H1 (cell line): ENCODE data around the gene CHD5. TPM values are rescaled to one million over a fixed set of nuclear protein-coding genes. Genes with fewer than 3 reads are reported as not detected.

Experiments used
- CHD7 ChIP-seq: fragments of 300-600 bp; sonication (generic); IDR thresholded peaks from 2 replicates; pipeline ENCODE4 v1.7.1; 2012; ENCODE audit warnings: low read length, moderate library complexity, mild to moderate bottlenecking, inconsistent platforms; ENCODE audit not compliant: insufficient replicate concordance
- CREB1 ChIP-seq: IDR thresholded peaks from 2 replicates; pipeline ENCODE4 v1.6.1; 2012; ENCODE audit warnings: inconsistent platforms
- EGR1 ChIP-seq: IDR thresholded peaks from 2 replicates; pipeline ENCODE4 v1.6.1; 2011; ENCODE audit warnings: low read depth, low read length, borderline replicate concordance
- HDAC2 ChIP-seq, 2 experiments: fragments of 300-600 bp in 1 of 2; sonication (generic) in 1 of 2; IDR thresholded peaks; 2 replicates each; pipeline ENCODE4 v1.6.1; 2011 to 2012; ENCODE audit warnings: low read depth in 2 of 2, low read length in 2 of 2, mild to moderate bottlenecking in 2 of 2, moderate library complexity in 2 of 2, borderline replicate concordance in 1 of 2, inconsistent platforms in 1 of 2
- JUN ChIP-seq: IDR thresholded peaks from 2 replicates; pipeline ENCODE4 v1.6.1; 2011; ENCODE audit warnings: low read depth, mild to moderate bottlenecking, improper control_type of control experiment, low read length
- KDM4A ChIP-seq: IDR thresholded peaks from one replicate; pipeline ENCODE4 v1.7.1; 2012; ENCODE audit warnings: low read depth, mild to moderate bottlenecking, moderate library complexity, low read length, inconsistent platforms; ENCODE audit not compliant: severe bottlenecking
- MAFK ChIP-seq: IDR thresholded peaks from 2 replicates; pipeline ENCODE4 v1.6.1; 2012; ENCODE audit warnings: low read depth, mild to moderate bottlenecking, improper control_type of control experiment, low read length
- SP2 ChIP-seq: IDR thresholded peaks from 2 replicates; pipeline ENCODE4 v1.6.1; 2012; ENCODE audit warnings: mild to moderate bottlenecking, low read length, inconsistent platforms
- SUZ12 ChIP-seq: fragments of 200-600 bp; sonication (generic); IDR thresholded peaks from 2 replicates; pipeline ENCODE4 v1.6.1; 2012; ENCODE audit warnings: mild to moderate bottlenecking, inconsistent platforms, low read length, moderate library complexity, mixed read lengths
- polyA plus RNA-seq, 7 experiments: library from polyadenylated mRNA; depleted of rRNA in 3 of 7; stranded (reverse) in 5 of 7; unstranded in 2 of 7; fragments of >200 nt in 5 of 7; fragments of 200-250 nt in 2 of 7; gene quantifications; 1 replicate in 5 of 7; 2 replicates in 1 of 7; 4 replicates in 1 of 7; pipeline versions ENCODE4 v1.2.1 to v1.2.3, GENCODE V29; 2011 to 2013; ENCODE audit warnings: missing spikeins in 2 of 7, mixed read lengths in 2 of 7
- total RNA-seq: library from RNA; stranded (reverse); fragmentation: NEBNext Ultra II Directional; extraction: Animal tissue kit (Norgen Biotek cat#: 25700); gene quantifications from 2 replicates; pipeline ENCODE4 v1.2.1, GENCODE V29; 2021

The CHD5 gene
- total and polyA plus RNA-seq, 2 of the 8 experiments (the other 6 are each of a cell fraction or from before 2014, with no cell fraction given) = 0.42 to 1.8 TPM

GRCh38 chr1:6148497-6149241, 31.5 kb downstream of the CHD5 start (continued):
- TF ChIP-seq CHD7 (no peak), JUN (no peak), SP2 (no peak), HDAC2 (IDR thresholded peaks at IDR 0.05; ENCODE audit: borderline replicate concordance in 1 of 2, low read depth in 2 of 2, low read length in 2 of 2) (0 out of 4 replicates have a peak, but pooled peaks of 1 of the 2 experiments have one; percentile 31), SUZ12 (no peak), MAFK (no peak), EGR1 (peak; percentile 46; the same call in 1 of the 2 replicates), KDM4A (peak; percentile 81), CREB1 (no peak)
